Mammary epithelial cell (primary cell): ENCODE data around the gene MAGI1.

Source experiments
- CTCF ChIP-seq, 2 donors: IDR thresholded peaks in 1 of 2; conservative IDR thresholded peaks in 1 of 2; 2 replicates each; pipeline ENCODE4 v1.5.1; 2011 to 2012; ENCODE audit warnings: inconsistent platforms in 2 of 2, low read length in 2 of 2, mild to moderate bottlenecking in 2 of 2, control low read depth in 1 of 2, low read depth in 1 of 2; ENCODE audit not compliant: insufficient read depth in 1 of 2; ENCODE audit errors: extremely low read depth in 1 of 2
- EZH2 ChIP-seq: IDR thresholded peaks from 2 replicates; pipeline ENCODE4 v1.6.1; 2012; ENCODE audit warnings: low read length, inconsistent platforms, borderline replicate concordance

DNA sequence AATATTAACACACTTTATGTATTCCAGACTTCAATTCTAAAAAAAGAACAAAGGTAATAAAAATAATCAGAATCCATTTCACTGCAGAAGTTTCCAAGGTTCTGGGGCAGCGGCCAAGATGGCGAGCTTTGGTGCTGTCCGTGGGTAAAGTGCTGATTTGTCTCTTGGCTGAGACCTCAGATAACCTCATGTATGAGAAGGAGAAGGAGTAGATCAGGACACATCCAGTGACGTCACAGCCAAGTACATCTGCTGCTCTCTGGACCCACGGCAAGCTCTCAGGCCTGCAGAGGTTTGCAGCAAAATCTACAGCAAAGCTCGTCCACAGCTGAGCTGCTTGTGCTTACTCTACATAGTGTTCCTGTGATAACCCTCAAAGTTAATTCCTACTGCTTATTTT, 165.7 kb downstream of the MAGI1 start:
- TF ChIP-seq CTCF (conservative IDR thresholded peaks at IDR 0.05 in 1 of 2, IDR thresholded peaks at IDR 0.05 in 1 of 2; ENCODE audit: extremely low read depth in 1 of 2, insufficient read depth in 1 of 2, low read depth in 1 of 2, low read length in 2 of 2) (no peak), EZH2 (no peak)
